Stimulated activated CD8-positive, alpha-beta memory T cell treated with anti-CD3 and anti-CD28 coated beads, Interleukin-4, amount 100 ng/mL, for 24 hours (primary cell): Measurements from ENCODE around the gene DOCK4.

Source experiments
- DNase-seq: peaks from one replicate; pipeline ENCODE4 v3.0.0-alpha.2; 2020; ENCODE audit warnings: low read depth

DOCK4 gene

DNA sequence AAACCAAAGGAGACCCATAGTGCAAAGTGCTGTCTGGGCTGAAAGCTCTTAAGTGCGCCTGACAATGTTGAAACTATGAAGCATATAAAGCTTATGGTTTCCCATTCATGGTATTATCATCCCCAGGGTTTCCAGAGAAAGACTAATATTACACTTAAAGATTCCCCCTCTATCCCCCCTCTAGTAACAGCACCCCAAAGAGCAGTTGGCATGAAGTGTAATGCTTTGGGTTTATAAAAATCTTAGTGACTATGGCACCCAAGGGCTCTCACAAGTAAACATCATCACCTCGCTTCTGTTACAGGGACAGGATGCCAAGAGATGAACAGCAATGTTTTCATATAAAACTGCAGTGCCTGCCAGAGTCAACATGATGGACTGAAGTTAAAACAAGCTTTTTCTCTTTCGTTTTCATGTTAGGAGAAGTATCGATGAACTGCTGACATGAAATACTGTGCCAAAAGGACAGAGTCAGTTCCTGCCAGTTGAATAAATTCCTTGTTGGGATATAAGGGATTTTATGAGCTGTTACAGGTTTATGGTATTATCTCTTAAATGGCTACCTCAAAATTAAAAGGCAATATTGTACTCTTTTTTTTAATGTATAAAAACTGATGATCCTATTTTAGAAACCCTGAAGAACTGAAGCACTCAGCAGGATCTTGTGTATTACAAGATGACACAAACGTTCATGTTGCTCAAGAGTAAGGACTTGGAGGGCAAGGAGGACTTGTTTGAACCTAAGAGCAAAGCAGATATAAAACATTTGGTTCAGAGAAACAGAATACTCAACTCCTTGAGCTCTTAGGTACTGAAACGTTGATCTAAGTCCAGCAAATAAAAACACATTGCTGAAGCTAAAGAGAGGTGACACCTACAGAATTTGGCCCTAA, 440.2 kb downstream of the DOCK4 start:
- no peak for DNase-seq

GRCh38 chr7:111763221-111763801, 442.9 kb downstream of the DOCK4 start:
- no peak for DNase-seq

DNA sequence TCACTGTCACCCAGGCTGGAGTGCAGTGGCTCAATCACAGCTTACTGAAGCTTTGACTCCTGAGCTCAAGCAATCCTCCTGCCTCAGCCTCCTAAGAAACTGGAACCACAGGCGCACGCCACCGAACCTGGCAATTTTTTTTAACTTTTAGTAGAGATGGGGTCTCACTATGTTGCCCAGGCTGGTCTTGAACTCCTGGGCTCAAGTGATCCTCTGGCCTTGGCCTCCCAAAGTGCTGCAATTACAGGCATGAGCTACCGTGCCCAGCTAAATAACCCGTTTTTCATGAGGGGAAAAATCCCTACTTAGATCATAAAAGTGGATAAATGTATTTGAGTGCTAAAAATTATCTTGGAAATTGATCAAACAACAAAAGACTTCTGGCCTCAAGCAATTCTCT, 443.4 kb downstream of the DOCK4 start:
- DNase-seq: no peak

- no peak for DNase-seq
Observed at GRCh38 chr7:111762211-111762610, 444.0 kb downstream of the DOCK4 start.

- DNase-seq: no peak
Observed at GRCh38 chr7:111760043-111760442, 446.2 kb downstream of the DOCK4 start.

- no peak for DNase-seq
Observed at GRCh38 chr7:111758332-111758731, 447.9 kb downstream of the DOCK4 start.

DNA sequence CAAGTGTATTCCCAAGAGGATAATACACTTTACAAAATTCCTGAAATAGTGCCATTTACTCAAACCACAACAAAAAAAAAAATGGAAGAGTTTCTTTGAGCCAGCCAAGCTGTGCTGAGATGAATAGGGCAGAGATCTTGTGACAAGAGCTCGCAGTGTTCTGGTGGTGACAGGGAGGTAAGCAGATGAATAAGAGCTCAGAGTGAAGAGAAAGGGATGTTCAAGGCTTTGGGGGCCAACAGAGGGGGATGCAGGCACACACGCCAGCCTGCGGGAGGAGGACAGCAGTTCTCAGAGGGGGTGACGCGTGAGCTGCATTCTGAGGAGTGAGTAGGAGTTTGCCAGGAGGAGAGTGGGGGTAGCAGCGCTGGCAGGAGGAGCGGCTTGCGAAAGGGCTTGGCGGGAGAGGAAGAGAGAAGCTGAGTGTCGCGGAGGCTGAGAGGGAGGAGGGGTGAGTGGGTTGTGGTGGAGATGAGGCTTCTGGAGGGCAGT, 449.5 kb downstream of the DOCK4 start:
- no peak for DNase-seq

DNA sequence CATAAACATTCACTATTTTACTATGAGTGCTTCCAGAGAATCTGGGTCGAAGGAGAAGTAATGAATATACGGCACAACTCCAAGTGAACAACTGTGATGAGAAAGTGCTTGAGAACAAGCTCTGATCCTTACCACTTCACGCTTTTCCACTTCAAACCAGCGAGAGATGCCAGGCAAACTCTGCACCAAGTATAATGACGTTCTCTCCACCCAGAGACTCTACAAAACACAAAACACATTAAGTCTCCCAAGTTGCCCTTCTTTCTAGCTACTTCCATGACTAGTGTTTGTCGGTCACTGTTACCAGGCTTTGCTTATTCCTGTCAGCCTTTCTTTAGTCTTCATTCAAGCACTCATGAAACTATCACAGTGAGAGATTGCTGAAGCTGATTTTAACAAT, 450.8 kb downstream of the DOCK4 start:
- no peak for DNase-seq

GRCh38 chr7:111753968-111754367, 452.2 kb downstream of the DOCK4 start:
- no peak for DNase-seq

DNA sequence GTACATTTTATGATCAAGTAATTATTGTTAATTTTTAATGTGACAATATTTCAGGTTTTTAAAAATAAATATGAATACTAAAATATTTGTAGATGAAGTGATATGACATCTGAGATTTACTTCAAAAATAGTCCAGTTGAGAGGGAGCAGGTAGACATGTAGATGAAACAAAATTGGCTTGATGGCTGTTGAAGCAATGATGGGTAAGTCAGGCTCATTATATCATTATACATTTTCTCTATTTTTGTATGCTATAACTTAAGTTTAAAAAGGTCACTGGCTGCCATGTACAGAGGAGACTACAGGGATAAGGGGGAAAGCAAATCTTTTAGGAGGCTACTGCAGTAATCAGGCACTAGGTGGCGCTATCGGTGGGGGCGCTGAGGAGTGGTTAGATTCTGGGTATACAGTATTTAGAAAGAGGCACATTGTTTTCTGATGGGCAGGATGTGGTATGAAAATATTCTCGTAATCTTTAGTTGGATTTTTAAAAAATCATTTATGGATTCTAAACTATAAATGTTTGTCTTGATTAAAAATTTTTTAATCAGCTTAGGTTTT, 454.1 kb downstream of the DOCK4 start:
- DNase-seq: peak; percentile 20

DNA sequence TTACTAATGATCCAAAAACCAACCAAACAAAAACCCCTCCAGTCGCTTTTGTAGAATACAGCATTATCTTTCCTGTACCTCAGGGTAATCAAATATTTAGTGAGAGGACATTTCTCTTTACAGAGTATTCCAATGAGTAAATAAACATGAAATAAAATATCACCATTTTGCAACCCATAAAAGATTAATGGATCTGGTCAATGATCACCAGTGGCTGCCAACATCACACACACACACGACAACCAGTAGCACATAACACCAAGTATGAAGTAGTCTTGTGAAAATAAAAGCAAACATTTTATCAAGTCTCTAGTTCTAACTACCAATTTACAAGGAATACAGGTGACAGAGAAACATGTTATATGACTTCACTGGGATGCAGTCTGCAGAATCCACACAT, 455.3 kb downstream of the DOCK4 start:
- no peak for DNase-seq

DNA sequence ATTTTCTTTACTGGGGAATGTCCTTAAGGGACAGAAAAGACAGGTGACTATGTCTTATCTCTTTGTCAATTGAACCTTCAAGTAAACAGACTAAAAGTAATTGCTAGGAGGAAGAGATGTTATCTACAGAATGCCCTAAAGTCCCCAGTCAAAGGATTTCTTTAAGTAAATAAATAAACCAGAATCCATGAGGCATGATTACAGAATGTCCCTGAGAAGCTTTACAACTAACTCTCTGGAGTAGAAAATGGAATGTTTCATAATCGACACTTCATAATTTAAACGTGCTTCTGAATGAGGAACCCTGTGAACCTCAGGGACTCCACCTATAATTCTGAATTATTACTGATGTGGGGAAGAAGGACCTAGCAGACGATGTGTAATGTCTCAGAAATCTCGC, 456.0 kb downstream of the DOCK4 start:
- no peak for DNase-seq

GRCh38 chr7:111749625-111750024, 456.6 kb downstream of the DOCK4 start:
- DNase-seq: no peak

GRCh38 chr7:111747718-111748117, 458.5 kb downstream of the DOCK4 start:
- DNase-seq: no peak

GRCh38 chr7:111746950-111747349, 459.2 kb downstream of the DOCK4 start:
- DNase-seq: no peak

DNA sequence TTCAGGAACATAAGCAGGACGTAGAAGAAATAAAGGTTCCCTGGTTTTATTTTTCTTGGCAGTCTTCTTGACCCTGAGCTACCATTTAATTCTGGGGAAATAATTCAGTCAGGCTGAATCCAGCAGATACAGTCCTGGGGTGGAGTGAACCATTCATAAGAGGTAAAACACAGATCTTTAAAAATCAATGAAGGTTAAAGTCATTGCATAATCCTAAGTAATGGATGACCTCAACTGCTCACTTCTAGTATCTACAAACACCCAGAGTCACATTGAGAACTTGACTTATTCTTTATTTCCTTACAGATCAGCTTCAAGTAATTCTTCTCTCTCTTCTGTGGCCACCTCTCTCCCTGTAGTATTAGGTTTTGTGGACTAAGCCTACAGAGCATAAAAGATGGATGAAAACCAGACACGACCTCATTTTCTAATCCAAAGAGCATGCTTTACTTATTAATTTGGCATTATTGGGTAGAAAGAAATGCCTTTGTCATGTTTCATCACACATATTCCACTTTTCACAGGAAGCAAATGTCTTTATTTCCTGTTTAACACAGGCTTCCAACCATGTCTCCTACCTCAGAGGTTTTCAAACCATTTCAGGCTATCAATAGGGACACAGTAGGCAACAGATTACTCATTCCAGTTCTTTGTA, 461.6 kb downstream of the DOCK4 start:
- no peak for DNase-seq

- DNase-seq: no peak
Observed at GRCh38 chr7:111743244-111743847, 462.9 kb downstream of the DOCK4 start.

- no peak for DNase-seq
Observed at GRCh38 chr7:111741811-111742240, 464.4 kb downstream of the DOCK4 start.

DNA sequence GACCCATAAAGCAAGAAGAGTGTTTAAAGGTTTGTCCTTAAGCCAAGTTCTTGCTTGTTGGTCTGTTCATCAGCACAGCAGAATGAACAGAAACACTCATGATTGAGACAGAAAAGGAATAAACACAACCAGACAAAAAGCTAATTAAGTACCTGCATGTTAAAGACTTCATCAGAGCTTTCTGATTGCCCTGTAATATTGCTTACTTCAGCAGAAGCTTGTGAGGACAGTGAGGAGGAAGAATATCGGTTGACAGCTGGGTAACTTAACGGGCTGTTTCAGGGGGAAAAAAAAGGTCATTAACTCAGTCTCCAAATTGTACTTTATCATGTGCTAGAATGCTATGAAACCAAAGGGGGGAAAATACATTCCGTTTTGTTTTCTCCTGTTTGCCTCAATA, 465.3 kb downstream of the DOCK4 start:
- no peak for DNase-seq

DNA sequence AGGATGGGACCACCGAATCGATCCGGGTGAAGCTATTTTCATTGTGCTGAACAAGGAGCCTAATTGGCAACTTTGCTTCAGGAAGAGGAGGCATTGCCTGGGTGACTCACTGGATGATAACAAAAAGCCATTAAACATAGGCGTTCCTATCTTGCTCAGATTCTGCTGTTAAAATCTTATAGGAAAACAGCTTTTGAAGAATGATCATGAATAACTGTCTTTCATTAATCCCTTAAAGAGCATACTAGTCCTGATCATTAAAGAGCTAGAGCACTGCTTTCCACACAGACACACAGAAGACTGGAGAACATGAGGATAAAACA, 469.7 kb downstream of the DOCK4 start:
- no peak for DNase-seq

- peak; percentile 11 for DNase-seq
Observed at GRCh38 chr7:111735661-111736551, 470.3 kb downstream of the DOCK4 start.
